Loucy (cell line): Measurements from ENCODE around the gene SLC11A1.

ENCODE experiments used
- H2AFZ ChIP-seq: fragments of 200-600 bp; sonication (generic); 2 replicates; pipeline ENCODE4 v1.6.0; 2016; ENCODE audit warnings: antibody characterized with exemption, mild to moderate bottlenecking, low read length, moderate library complexity
- H3F3A ChIP-seq: fragments of 200-600 bp; 2 replicates; pipeline ENCODE4 v1.6.0; 2016; ENCODE audit warnings: antibody characterized with exemption, low read depth, mild to moderate bottlenecking
- H3K27me3 ChIP-seq: fragments of 200-600 bp; sonication (generic); 2 replicates; pipeline ENCODE4 v1.6.1; 2014; ENCODE audit warnings: low read length, mild to moderate bottlenecking; ENCODE audit not compliant: insufficient read depth, poor library complexity, severe bottlenecking
- H3K36me3 ChIP-seq: fragments of 200-600 bp; sonication (generic); 2 replicates; pipeline ENCODE4 v1.6.1; 2016; ENCODE audit warnings: low read length; ENCODE audit not compliant: insufficient read depth
- H3K4me1 ChIP-seq: fragments of 200-600 bp; sonication (generic); 2 replicates; pipeline ENCODE4 v1.5.1; 2014; ENCODE audit warnings: low read length, mild to moderate bottlenecking; ENCODE audit not compliant: insufficient read depth, poor library complexity, severe bottlenecking
- H3K4me2 ChIP-seq: fragments of 200-600 bp; sonication (generic); 2 replicates; pipeline ENCODE4 v1.6.0; 2014; ENCODE audit warnings: antibody characterized with exemption, low read length, low read depth, mild to moderate bottlenecking; ENCODE audit not compliant: poor library complexity, severe bottlenecking
- H3K4me3 ChIP-seq: fragments of 200-600 bp; sonication (generic); 2 replicates; pipeline ENCODE4 v1.5.1; 2014; ENCODE audit warnings: low read length, mild to moderate bottlenecking, mixed read lengths; ENCODE audit not compliant: poor library complexity, severe bottlenecking
- H3K79me2 ChIP-seq: fragments of 200-600 bp; sonication (generic); 2 replicates; pipeline ENCODE4 v1.6.1; 2014; ENCODE audit warnings: low read length; ENCODE audit not compliant: insufficient read depth
- H3K9ac ChIP-seq: fragments of 200-600 bp; sonication (generic); 2 replicates; pipeline ENCODE4 v1.6.0; 2014; ENCODE audit warnings: mild to moderate bottlenecking, low read depth, low read length, moderate library complexity; ENCODE audit not compliant: poor library complexity, severe bottlenecking
- H3K9me2 ChIP-seq: fragments of 200-600 bp; sonication (generic); replicated peaks from 2 replicates; pipeline ENCODE4 v1.6.1; 2016; ENCODE audit warnings: low read depth, low read length, mixed read lengths
- H3K9me3 ChIP-seq: fragments of 200-600 bp; sonication (generic); 2 replicates; pipeline ENCODE4 v1.6.1; 2014; ENCODE audit warnings: mild to moderate bottlenecking, antibody characterized with exemption, low read length, low read depth; ENCODE audit not compliant: insufficient read depth
- H4K20me1 ChIP-seq: fragments of 200-600 bp; sonication (generic); 2 replicates; pipeline ENCODE4 v1.6.0; 2014; ENCODE audit warnings: antibody characterized with exemption, low read length, mild to moderate bottlenecking; ENCODE audit not compliant: insufficient read depth, poor library complexity, severe bottlenecking
- CTCF ChIP-seq: fragments of 200-600 bp; sonication (generic); conservative IDR thresholded peaks from 2 replicates; pipeline ENCODE4 v1.5.1; 2014; ENCODE audit warnings: mild to moderate bottlenecking, antibody characterized with exemption, low read length
- EZH2phosphoT487 ChIP-seq: fragments of 200-600 bp; IDR thresholded peaks from 2 replicates; pipeline ENCODE4 v1.6.1; 2018; ENCODE audit warnings: antibody characterized with exemption, mild to moderate bottlenecking, moderate library complexity, borderline replicate concordance

The SLC11A1 gene

GRCh38 chr2:218354850-218355443 is 27.1 kb upstream of the SLC11A1 start:
- TF ChIP-seq CTCF, result no peak
- no peaks in the 10 kb centered on the region for H3K79me2 ChIP-seq
- H3K4me1 ChIP-seq, result no peaks in the 10 kb centered on the region
- no peak overlapping the region for H3K4me3 ChIP-seq
- no peaks in the 10 kb centered on the region for H3F3A ChIP-seq
- no peak overlapping the region for H2AFZ ChIP-seq
- H3K36me3 ChIP-seq, result no peaks in the 10 kb centered on the region
- no peaks in the 10 kb centered on the region for H3K27me3 ChIP-seq
- no peaks in the 10 kb centered on the region for H4K20me1 ChIP-seq
- H3K9me3 ChIP-seq, result no peaks in the 10 kb centered on the region
- H3K9ac ChIP-seq, result no peak overlapping the region
- no peaks in the 10 kb centered on the region for H3K9me2 ChIP-seq
- no peak overlapping the region for H3K4me2 ChIP-seq

GRCh38 chr2:218357236-218358177 is 24.6 kb upstream of the SLC11A1 start:
- Histone ChIP-seq H3K36me3 (no peaks in the 10 kb centered on the region), H3K9ac (no peak overlapping the region), H3K4me1 (no peaks in the 10 kb centered on the region), H3K9me3 (no peaks in the 10 kb centered on the region), H4K20me1 (no peaks in the 10 kb centered on the region), H3K27me3 (no peaks in the 10 kb centered on the region), H3K4me2 (no peak overlapping the region), H3K9me2 (no peaks in the 10 kb centered on the region), H2AFZ (peak overlapping the region; percentile 33; the same call in 1 of the 2 replicates), H3K4me3 (no peak overlapping the region), H3F3A (no peaks in the 10 kb centered on the region), H3K79me2 (no peaks in the 10 kb centered on the region)
- TF ChIP-seq CTCF, result no peak
- TF ChIP-seq EZH2phosphoT487, result no peak

GRCh38 chr2:218360453-218360852 is 21.6 kb upstream of the SLC11A1 start:
- no peaks in the 10 kb centered on the region for H3K4me1 ChIP-seq
- no peak overlapping the region for H3K4me2 ChIP-seq
- no peak overlapping the region for H3K9ac ChIP-seq

More at GRCh38 chr2:218360453-218360852, 21.6 kb upstream of the SLC11A1 start:
- no peaks in the 10 kb centered on the region for H3K9me3 ChIP-seq
- no peaks in the 10 kb centered on the region for H3F3A ChIP-seq
- no peak overlapping the region for H3K4me3 ChIP-seq
- no peak overlapping the region for H2AFZ ChIP-seq
- no peaks in the 10 kb centered on the region for H3K79me2 ChIP-seq
- H3K9me2 ChIP-seq, result no peaks in the 10 kb centered on the region
- no peak for TF ChIP-seq CTCF
- TF ChIP-seq EZH2phosphoT487, result no peak
- H3K27me3 ChIP-seq, result no peaks in the 10 kb centered on the region
- H3K36me3 ChIP-seq, result no peaks in the 10 kb centered on the region
- H4K20me1 ChIP-seq, result no peaks in the 10 kb centered on the region
